PFSK-1 (cell line): ENCODE measurements around the gene IL10.

Experiments
- FOXP2 ChIP-seq: optimal IDR thresholded peaks from 2 replicates; pipeline ENCODE3; 2011; ENCODE audit warnings: borderline replicate concordance, control low read depth, inconsistent platforms; ENCODE audit not compliant: insufficient read depth; ENCODE audit errors: extremely low read length, extremely low read depth
- POLR2AphosphoS5 ChIP-seq: IDR thresholded peaks from 2 replicates; pipeline ENCODE4 v1.6.1; 2012; ENCODE audit warnings: low read depth, mild to moderate bottlenecking, control low read depth, low read length, moderate library complexity
- SIN3A ChIP-seq: IDR thresholded peaks from 2 replicates; pipeline ENCODE4 v1.6.1; 2012; ENCODE audit warnings: mild to moderate bottlenecking, low read length, moderate library complexity, borderline replicate concordance; ENCODE audit not compliant: insufficient read depth
- TAF1 ChIP-seq: IDR thresholded peaks from 2 replicates; pipeline ENCODE4 v1.6.1; 2012; ENCODE audit warnings: low read length, control low read depth, borderline replicate concordance; ENCODE audit not compliant: insufficient read depth
- TF ChIP-seq, protein P1 (sequence below), 2 experiments: IDR thresholded peaks; 2 replicates each; pipeline versions ENCODE4 v1.6.1 to v1.8.0; 2011 to 2012; ENCODE audit warnings: low read depth in 2 of 2, low read length in 2 of 2, control low read depth in 1 of 2, inconsistent platforms in 1 of 2, mild to moderate bottlenecking in 1 of 2, moderate library complexity in 1 of 2; ENCODE audit not compliant: insufficient read depth in 1 of 2

The IL10 gene

DNA sequence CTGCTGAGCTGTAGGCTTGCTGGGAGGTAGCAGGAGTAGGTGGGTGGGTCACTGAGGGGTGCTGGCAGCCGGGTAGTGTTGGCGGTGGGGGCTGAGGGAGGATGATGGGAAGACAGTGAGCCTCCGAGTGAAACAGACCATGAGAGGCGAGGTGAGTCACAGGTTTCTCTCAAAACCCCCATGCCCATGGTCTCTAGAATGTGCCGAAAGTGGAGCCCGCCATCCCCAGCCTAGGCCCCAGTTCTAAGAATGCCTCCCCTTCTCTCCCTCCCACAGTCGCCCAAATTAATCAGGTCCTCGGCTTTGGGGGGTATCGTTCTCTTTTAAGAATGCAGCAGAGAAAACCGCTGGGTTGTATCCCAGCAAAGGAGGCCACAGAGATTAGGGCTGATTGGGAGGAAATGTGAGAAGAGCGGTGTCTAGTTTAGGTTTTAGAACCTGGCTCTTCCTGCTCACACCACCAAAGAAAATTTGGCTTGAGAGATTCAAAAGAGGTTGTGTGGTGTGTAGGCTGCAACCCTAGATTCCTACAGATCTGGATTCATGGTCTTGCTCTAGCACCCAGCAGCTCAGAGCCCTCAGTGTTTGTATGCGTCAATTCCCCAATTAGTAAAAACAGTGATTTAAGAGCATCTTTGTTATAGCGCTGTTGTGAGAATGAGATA is 29.4 kb downstream of the IL10 start:
- TF ChIP-seq POLR2AphosphoS5 (no peak), TAF1 (no peak), FOXP2 (no peak), SIN3A (no peak)
- TF ChIP-seq, protein P1, sequence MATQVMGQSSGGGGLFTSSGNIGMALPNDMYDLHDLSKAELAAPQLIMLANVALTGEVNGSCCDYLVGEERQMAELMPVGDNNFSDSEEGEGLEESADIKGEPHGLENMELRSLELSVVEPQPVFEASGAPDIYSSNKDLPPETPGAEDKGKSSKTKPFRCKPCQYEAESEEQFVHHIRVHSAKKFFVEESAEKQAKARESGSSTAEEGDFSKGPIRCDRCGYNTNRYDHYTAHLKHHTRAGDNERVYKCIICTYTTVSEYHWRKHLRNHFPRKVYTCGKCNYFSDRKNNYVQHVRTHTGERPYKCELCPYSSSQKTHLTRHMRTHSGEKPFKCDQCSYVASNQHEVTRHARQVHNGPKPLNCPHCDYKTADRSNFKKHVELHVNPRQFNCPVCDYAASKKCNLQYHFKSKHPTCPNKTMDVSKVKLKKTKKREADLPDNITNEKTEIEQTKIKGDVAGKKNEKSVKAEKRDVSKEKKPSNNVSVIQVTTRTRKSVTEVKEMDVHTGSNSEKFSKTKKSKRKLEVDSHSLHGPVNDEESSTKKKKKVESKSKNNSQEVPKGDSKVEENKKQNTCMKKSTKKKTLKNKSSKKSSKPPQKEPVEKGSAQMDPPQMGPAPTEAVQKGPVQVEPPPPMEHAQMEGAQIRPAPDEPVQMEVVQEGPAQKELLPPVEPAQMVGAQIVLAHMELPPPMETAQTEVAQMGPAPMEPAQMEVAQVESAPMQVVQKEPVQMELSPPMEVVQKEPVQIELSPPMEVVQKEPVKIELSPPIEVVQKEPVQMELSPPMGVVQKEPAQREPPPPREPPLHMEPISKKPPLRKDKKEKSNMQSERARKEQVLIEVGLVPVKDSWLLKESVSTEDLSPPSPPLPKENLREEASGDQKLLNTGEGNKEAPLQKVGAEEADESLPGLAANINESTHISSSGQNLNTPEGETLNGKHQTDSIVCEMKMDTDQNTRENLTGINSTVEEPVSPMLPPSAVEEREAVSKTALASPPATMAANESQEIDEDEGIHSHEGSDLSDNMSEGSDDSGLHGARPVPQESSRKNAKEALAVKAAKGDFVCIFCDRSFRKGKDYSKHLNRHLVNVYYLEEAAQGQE (IDR thresholded peaks at IDR 0.05; ENCODE audit: insufficient read depth in 1 of 2, low read depth in 2 of 2, low read length in 2 of 2): no peak

DNA sequence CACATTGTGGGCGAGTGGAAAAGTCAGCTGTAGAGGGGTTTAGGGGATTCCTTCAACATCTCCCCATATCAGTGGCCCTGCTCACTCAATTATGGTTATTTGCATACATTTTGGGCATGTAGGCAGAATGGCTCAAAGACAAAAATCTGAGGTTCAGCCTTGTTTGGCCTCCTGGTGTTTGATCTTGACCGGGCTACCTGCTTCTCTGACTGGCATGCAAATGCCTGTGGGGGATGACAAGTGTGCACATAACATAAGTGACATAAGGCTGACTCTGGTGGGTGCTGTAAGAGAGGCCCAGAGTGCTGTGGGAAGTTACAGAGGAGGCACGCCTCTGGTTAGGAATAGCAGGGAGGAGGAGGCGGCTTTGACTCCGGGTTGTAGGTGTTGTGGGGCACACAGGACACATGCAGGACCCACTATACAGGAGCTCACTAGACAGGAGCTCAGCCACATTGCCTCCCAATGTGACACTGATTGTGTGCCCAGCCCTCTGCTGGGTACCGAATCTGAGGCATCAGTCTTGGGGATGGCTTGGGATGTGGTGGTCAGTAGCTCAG is 31.1 kb downstream of the IL10 start:
- TF ChIP-seq POLR2AphosphoS5 (no peak), FOXP2 (no peak), SIN3A (no peak), TAF1 (no peak)
- TF ChIP-seq, protein P1 (IDR thresholded peaks at IDR 0.05; ENCODE audit: insufficient read depth in 1 of 2, low read depth in 2 of 2, low read length in 2 of 2): no peak

DNA sequence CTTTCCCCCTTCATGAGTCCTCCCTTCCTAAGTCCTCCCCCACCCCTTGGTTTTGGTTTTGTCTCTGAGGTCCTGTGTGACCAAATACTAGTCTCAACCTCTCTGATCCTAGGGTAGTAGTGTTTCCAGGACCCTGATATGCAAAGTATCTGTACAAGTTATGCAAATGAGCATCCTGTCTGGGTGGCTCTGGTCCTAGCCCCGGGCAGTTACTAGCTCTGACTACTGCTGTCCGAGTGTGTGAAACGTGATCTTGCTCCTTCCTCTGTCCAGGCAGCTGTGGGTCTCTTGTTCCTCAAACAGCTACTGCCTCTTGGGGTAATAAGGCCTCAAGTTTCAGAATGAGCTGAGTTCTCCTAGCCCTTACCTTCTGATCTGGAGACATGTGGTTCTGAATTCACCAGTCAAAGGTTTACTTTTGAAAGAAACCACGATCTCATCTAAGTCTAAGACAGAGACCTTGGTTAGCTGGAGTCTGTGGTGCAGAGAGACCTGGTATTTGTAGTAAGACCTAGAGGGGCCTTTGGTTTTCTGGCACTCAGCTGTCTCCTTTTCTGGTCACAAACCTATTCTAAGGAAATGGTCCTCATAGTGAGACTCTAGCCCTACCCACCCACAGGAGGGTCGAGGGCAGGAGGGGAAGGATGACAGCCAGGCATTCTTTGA is 32.8 kb downstream of the IL10 start:
- TF ChIP-seq, protein P1 (IDR thresholded peaks at IDR 0.05; ENCODE audit: insufficient read depth in 1 of 2, low read depth in 2 of 2, low read length in 2 of 2): no peak
- TF ChIP-seq POLR2AphosphoS5 (no peak), FOXP2 (no peak)

DNA sequence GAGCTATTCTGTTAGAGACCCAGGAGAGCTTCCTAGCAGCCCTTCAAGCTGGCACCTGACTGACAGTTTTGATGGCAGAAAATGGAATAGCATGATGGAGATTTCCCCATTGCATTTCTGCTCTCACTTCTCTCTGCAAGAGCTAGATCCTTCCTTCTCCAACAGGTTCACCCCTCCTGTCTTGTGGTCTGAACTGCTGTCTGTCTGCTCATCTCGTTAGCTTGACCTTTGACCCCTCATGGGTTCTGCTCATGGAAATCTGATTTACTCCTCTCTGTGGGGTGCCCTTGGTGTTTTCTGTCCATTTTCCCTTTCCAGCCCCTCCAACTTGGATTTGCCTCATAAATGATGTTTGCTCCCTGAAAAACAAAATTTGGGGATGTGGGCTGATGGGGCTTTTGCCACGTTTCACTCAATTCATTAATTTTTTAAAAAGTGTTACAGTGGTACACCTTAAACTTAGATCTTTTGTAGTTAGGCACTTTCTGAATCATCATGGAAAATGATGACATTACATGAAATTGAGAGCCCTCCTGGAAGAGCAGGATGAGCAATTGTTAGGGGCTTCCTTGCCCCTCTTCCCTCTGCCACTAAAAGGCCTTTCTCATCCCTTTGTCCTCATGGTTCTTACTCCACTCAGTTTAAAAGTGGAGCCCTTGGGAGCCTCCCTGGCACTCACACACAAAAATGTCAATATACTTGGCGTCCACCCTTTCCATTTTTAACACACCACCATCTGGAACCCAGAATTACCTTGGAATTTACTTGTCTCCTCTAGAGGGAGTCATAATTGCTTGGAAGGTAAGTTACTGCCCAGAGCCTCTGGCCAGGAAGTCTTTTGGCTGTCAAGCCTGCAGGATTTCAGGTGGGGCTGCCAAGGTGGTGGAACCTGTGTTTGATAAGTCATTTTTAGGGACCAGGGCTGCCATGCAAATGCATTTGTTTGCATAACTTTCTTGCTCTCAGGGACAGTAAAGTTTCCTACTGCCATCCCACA is 33.6 kb downstream of the IL10 start:
- TF ChIP-seq POLR2AphosphoS5 (no peak), FOXP2 (no peak), TAF1 (no peak), SIN3A (no peak)
- TF ChIP-seq, protein P1 (IDR thresholded peaks at IDR 0.05; ENCODE audit: insufficient read depth in 1 of 2, low read depth in 2 of 2, low read length in 2 of 2): no peak
